ENCODE results near the gene MAML2.

Gene MAML2

GRCh38 chr11:95972060-95972459, 370.9 kb downstream of the MAML2 start:
- Histone ChIP-seq H3K9ac (ENCODE audit: low read depth, low read length) (no peak overlapping the region), H3K4me1 (ENCODE audit: insufficient read depth, low read length) (no peaks in the 10 kb centered on the region), H3K36me3 (ENCODE audit: insufficient read depth, low read length) (no peaks in the 10 kb centered on the region), H3K9me3 (ENCODE audit: control insufficient read depth, insufficient read depth, low read length) (no peaks in the 10 kb centered on the region)

DNA sequence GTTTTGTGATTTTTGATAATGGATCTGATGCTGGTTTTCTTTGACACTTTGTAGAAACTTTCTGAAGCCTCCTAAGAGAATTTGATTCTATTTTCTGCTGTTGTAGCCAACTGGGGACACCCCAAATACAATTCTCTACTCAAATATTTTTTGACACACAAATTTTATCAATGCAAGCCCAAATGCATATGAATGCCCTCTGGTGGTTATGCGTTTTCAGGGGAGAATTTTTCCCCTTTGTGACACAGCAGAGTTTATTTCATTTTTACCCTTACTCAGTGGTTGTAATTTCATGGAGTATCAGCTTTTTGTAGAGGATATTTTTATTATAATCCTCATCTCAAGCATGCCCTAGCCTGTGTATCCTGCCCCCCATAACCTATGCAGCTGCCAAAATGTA, 374.4 kb downstream of the MAML2 start:
- H3K4me1 ChIP-seq (ENCODE audit: insufficient read depth, low read length) = 0 out of 2 replicates have a peak, but pooled peaks cover 4% of the 10 kb centered on the region
- H3K9me3 ChIP-seq (ENCODE audit: control insufficient read depth, insufficient read depth, low read length) = no peaks in the 10 kb centered on the region
- no peaks in the 10 kb centered on the region for H3K36me3 ChIP-seq (ENCODE audit: insufficient read depth, low read length)

DNA sequence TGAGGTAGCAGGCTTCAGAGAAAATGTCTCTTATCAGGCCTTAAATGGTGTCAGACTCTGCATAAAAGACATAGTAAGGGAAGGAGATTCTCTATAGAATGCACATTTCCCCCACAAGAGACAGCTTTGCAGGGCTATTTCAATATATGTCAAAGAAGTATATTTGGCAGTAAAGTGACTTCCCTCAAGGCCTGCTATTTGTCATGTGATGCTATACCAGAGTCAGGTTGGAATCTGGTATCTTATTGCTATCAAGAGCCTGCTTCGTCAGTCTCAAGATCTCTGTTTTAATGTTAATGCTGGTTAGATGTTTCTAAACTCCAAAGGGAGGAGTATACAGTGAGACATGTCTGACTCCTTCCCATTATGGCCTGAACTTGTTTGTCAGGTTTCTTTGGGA, 378.7 kb downstream of the MAML2 start:
- H3K4me1 ChIP-seq (ENCODE audit: insufficient read depth, low read length) = 0 out of 2 replicates have a peak, but pooled peaks cover 4% of the 10 kb centered on the region
- no peaks in the 10 kb centered on the region for H3K9me3 ChIP-seq (ENCODE audit: control insufficient read depth, insufficient read depth, low read length)
- H3K36me3 ChIP-seq (ENCODE audit: insufficient read depth, low read length) = no peaks in the 10 kb centered on the region
- no peak overlapping the region for H3K9ac ChIP-seq (ENCODE audit: low read depth, low read length)

More for the DNA sequence above, 374.4 kb downstream of the MAML2 start:
- no peak overlapping the region for H3K9ac ChIP-seq (ENCODE audit: low read depth, low read length)

DNA sequence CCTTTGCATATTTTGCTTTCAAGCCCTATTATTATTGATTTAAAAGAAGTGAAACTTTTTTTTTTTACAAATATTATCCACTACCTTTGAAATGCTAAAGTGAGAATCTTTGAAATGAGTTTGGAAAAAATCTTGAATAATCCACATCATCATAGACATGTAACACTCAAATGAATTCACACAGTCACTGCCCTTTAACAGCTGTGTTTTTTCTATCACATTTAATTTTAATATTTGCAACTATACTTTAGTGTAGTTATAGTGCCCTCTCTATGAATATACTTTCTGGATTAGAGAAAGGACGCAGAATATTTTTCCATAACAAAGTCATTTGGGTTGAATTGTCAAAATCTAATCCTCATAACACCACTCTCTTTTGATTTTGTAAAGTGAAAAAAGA, 381.2 kb downstream of the MAML2 start:
- no peaks in the 10 kb centered on the region for H3K9me3 ChIP-seq (ENCODE audit: control insufficient read depth, insufficient read depth, low read length)
- no peaks in the 10 kb centered on the region for H3K36me3 ChIP-seq (ENCODE audit: insufficient read depth, low read length)
- 0 out of 2 replicates have a peak, but pooled peaks cover 4% of the 10 kb centered on the region for H3K4me1 ChIP-seq (ENCODE audit: insufficient read depth, low read length)
- no peak overlapping the region for H3K9ac ChIP-seq (ENCODE audit: low read depth, low read length)

DNA sequence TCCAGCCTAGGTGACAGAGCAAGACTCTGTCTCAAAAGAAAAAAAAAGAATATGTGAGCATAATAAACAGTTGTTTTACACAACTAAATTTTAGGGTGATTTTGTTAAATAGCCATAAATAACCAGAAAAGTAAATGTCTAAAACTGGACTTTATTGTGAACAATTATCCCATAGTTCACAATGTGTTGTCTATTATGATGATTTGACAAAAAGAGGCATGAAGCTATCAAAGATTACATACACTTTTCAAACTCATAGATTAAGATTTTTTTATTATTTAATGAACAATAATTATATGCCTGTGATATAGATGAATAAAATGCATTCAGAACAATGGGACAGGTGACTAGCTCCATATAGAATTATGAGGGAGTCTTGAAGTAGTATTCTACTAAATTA, 392.1 kb downstream of the MAML2 start:
- Histone ChIP-seq H3K9me3 (ENCODE audit: control insufficient read depth, insufficient read depth, low read length) (peaks cover 6% of the 10 kb centered on the region), H3K36me3 (ENCODE audit: insufficient read depth, low read length) (no peaks in the 10 kb centered on the region), H3K4me1 (ENCODE audit: insufficient read depth, low read length) (no peaks in the 10 kb centered on the region), H3K9ac (ENCODE audit: low read depth, low read length) (no peak overlapping the region)

DNA sequence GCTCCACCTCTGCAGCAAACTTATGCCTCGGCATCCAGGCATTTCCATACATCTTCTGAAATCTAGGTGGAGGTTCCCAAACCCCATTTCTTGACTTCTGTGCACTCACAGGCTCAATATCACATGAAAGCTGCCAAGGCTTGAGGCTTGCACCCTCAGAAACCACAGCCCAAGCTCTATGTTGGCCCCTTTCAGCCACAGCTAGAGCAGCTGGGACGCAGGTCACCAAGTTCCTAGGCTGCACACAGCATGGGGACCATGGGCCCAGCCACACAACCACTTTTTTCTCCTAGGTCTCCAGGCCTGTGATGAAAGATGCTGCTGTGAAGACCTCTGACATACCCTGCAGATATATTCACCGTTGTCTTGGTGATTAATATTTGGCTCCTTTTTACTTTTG, 394.4 kb downstream of the MAML2 start:
- peaks cover 25% of the 10 kb centered on the region for H3K9me3 ChIP-seq (ENCODE audit: control insufficient read depth, insufficient read depth, low read length)
- no peaks in the 10 kb centered on the region for H3K36me3 ChIP-seq (ENCODE audit: insufficient read depth, low read length)
- no peak overlapping the region for H3K9ac ChIP-seq (ENCODE audit: low read depth, low read length)
- no peaks in the 10 kb centered on the region for H3K4me1 ChIP-seq (ENCODE audit: insufficient read depth, low read length)

GRCh38 chr11:95944623-95945022, 398.4 kb downstream of the MAML2 start:
- Histone ChIP-seq H3K9ac (ENCODE audit: low read depth, low read length) (no peak overlapping the region), H3K4me1 (ENCODE audit: insufficient read depth, low read length) (no peaks in the 10 kb centered on the region), H3K9me3 (ENCODE audit: control insufficient read depth, insufficient read depth, low read length) (peaks cover 27% of the 10 kb centered on the region), H3K36me3 (ENCODE audit: insufficient read depth, low read length) (no peaks in the 10 kb centered on the region)

DNA sequence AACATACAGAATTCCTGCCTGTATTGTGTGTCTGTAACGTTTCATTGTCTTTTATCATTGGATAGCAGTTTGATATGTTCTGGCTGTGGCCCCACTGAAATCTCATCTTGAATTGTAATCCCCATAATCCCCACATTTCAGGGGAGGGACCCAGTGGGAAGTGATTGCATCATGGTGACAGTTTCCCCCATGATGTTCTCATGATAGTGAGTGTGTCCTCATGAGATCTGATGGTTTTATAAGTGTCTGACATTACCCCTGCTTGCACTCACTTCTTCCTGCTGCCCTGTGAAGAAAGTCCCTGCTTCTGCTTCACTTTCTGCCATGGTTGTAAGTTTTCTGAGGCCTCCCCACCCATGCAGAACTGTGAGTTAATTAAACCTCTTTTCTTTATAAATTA, 399.4 kb downstream of the MAML2 start:
- Histone ChIP-seq H3K4me1 (ENCODE audit: insufficient read depth, low read length) (no peaks in the 10 kb centered on the region), H3K9ac (ENCODE audit: low read depth, low read length) (no peak overlapping the region), H3K9me3 (ENCODE audit: control insufficient read depth, insufficient read depth, low read length) (peaks cover 27% of the 10 kb centered on the region), H3K36me3 (ENCODE audit: insufficient read depth, low read length) (no peaks in the 10 kb centered on the region)

GRCh38 chr11:95939091-95939490, 403.9 kb downstream of the MAML2 start:
- peaks cover 6% of the 10 kb centered on the region for H3K9me3 ChIP-seq (ENCODE audit: control insufficient read depth, insufficient read depth, low read length)
- H3K4me1 ChIP-seq (ENCODE audit: insufficient read depth, low read length) = no peaks in the 10 kb centered on the region
- H3K36me3 ChIP-seq (ENCODE audit: insufficient read depth, low read length) = no peaks in the 10 kb centered on the region
- no peak overlapping the region for H3K9ac ChIP-seq (ENCODE audit: low read depth, low read length)

DNA sequence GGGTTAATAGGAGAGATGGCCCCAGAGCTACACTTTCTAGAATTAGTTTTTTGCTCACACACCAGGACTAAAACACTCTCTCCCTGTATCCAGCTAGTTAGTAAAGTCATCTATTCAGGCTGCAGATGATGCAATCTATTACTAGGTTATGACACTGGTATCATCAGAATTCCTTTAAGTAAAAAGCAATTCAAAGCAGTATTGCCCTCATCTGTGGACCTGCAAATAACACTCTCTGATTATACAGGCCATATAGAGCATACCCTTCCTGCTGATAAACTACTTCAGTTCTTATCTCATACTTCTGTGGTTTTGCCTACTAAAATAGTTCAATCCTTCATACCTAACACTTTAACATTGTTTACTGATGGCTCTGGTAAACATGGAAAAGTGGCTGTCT, 405.6 kb downstream of the MAML2 start:
- H3K9me3 ChIP-seq (ENCODE audit: control insufficient read depth, insufficient read depth, low read length) = no peaks in the 10 kb centered on the region
- no peaks in the 10 kb centered on the region for H3K36me3 ChIP-seq (ENCODE audit: insufficient read depth, low read length)
- H3K9ac ChIP-seq (ENCODE audit: low read depth, low read length) = no peak overlapping the region
- H3K4me1 ChIP-seq (ENCODE audit: insufficient read depth, low read length) = no peaks in the 10 kb centered on the region

GRCh38 chr11:95933594-95933993, 409.4 kb downstream of the MAML2 start:
- Histone ChIP-seq H3K4me1 (ENCODE audit: insufficient read depth, low read length) (no peaks in the 10 kb centered on the region), H3K9me3 (ENCODE audit: control insufficient read depth, insufficient read depth, low read length) (no peaks in the 10 kb centered on the region; the same call in 1 of the 2 replicates), H3K36me3 (ENCODE audit: insufficient read depth, low read length) (no peaks in the 10 kb centered on the region), H3K9ac (ENCODE audit: low read depth, low read length) (no peak overlapping the region)

DNA sequence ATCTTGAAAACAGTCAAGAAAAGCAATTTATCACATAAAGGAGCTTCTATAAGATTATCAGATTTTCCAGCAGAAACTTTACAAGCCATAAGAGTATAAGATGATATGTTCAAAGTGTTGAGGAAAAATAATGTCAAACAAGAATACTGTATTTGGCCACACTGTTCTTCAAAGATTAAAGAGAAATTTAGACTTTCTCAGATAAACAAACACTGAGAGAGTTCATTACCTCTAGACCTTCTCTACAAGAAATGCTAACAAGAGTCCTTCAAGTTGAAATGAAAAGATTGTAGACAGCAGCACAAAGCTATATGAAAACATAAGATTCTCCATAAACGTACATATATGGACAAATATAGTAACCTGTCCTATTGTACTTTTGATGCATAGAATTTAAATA, 411.1 kb downstream of the MAML2 start:
- Histone ChIP-seq H3K9ac (ENCODE audit: low read depth, low read length) (no peak overlapping the region), H3K9me3 (ENCODE audit: control insufficient read depth, insufficient read depth, low read length) (no peaks in the 10 kb centered on the region; the same call in 1 of the 2 replicates), H3K4me1 (ENCODE audit: insufficient read depth, low read length) (no peaks in the 10 kb centered on the region), H3K36me3 (ENCODE audit: insufficient read depth, low read length) (no peaks in the 10 kb centered on the region)

- Histone ChIP-seq H3K36me3 (ENCODE audit: insufficient read depth, low read length) (no peaks in the 10 kb centered on the region), H3K9ac (ENCODE audit: low read depth, low read length) (no peak overlapping the region), H3K4me1 (ENCODE audit: insufficient read depth, low read length) (no peaks in the 10 kb centered on the region), H3K9me3 (ENCODE audit: control insufficient read depth, insufficient read depth, low read length) (no peaks in the 10 kb centered on the region; the same call in 1 of the 2 replicates)
Observed at GRCh38 chr11:95930948-95931347, 412.0 kb downstream of the MAML2 start.

GRCh38 chr11:95926726-95927125, 416.3 kb downstream of the MAML2 start:
- H3K9me3 ChIP-seq (ENCODE audit: control insufficient read depth, insufficient read depth, low read length) = no peaks in the 10 kb centered on the region; the same call in 1 of the 2 replicates
- no peaks in the 10 kb centered on the region for H3K36me3 ChIP-seq (ENCODE audit: insufficient read depth, low read length)
- peaks cover 13% of the 10 kb centered on the region; the same call in 1 of the 2 replicates for H3K4me1 ChIP-seq (ENCODE audit: insufficient read depth, low read length)
- no peak overlapping the region for H3K9ac ChIP-seq (ENCODE audit: low read depth, low read length)
